ENCODE data around the gene KAT7.

Gene KAT7

DNA sequence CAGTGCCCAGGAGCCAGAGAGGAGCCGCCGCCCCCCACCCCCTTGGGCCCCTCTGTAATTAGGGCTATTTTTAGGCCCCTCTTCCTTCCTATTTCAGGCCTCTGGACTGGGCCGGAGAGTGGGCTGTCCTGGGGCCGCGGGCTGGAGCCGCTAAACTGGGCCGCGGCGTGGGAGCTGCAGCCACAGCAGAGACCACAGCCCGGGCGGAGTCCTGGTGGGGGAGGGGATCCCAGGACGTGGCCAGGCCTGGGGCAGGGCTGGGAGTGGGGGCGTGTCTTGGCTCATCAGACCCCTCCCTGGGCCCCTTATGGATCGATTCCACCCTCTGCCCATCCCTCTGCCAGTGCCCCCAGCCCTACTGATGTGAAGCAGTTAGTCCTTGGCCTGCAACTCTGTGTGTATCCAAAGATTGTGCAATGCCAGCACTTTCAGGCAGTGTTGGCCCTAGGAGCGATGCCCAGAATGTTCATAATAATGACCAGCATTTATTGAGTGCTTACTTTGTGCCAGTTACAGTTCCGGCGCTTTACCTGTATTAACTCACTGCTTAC, 74.4 kb downstream of the KAT7 start:
- no peak overlapping the region for H3K27ac ChIP-seq (ENCODE audit: low read depth, low read length)

DNA sequence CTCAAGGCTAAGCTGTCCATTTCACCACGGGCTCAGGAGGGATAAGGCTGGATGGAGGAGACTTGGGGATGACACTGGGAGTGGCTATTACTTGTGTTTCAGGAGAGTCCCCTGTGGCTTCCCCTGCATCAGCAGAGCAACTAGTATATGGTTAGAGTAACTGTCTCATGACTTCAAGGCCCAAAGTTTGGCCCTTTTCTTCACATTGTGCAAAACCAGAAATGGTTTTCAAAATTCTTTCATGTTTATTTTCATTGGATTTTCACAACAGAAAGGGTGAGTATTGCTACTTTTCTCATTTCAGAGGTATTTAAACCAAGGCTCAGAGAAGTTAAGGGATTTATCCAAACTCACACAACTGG, 77.5 kb downstream of the KAT7 start:
- Histone ChIP-seq H3K27ac (ENCODE audit: low read depth, low read length) (no peak overlapping the region), H3K27me3 (ENCODE audit: control insufficient read depth in 1 of 2, insufficient read depth in 2 of 2, low read length in 2 of 2) (peaks cover 2 to 5% of the 10 kb centered on the region in 2 donors), H3K4me1 (ENCODE audit: control insufficient read depth in 1 of 2, insufficient read depth in 2 of 2, low read length in 2 of 2) (no peaks in the 10 kb centered on the region), H3K36me3 (ENCODE audit: control insufficient read depth in 1 of 2, insufficient read depth in 2 of 2, low read length in 2 of 2) (no peaks in the 10 kb centered on the region), H3K9me3 (ENCODE audit: control insufficient read depth in 1 of 2, low read length in 2 of 2) (no peaks in the 10 kb centered on the region), H3K4me3 (ENCODE audit: low read depth in 1 of 2, low read length in 2 of 2) (no peak overlapping the region), H3K9ac (ENCODE audit: low read depth in 1 of 2, low read length in 2 of 2) (no peak overlapping the region)

More for the DNA sequence above, 74.4 kb downstream of the KAT7 start:
- Histone ChIP-seq H3K36me3 (ENCODE audit: control insufficient read depth in 1 of 2, insufficient read depth in 2 of 2, low read length in 2 of 2) (no peaks in the 10 kb centered on the region), H3K4me3 (ENCODE audit: low read depth in 1 of 2, low read length in 2 of 2) (no peak overlapping the region), H3K9me3 (ENCODE audit: control insufficient read depth in 1 of 2, low read length in 2 of 2) (no peaks in the 10 kb centered on the region), H3K9ac (ENCODE audit: low read depth in 1 of 2, low read length in 2 of 2) (no peak overlapping the region), H3K27me3 (ENCODE audit: control insufficient read depth in 1 of 2, insufficient read depth in 2 of 2, low read length in 2 of 2) (no peaks in the 10 kb centered on the region), H3K4me1 (ENCODE audit: control insufficient read depth in 1 of 2, insufficient read depth in 2 of 2, low read length in 2 of 2) (no peaks in the 10 kb centered on the region)

DNA sequence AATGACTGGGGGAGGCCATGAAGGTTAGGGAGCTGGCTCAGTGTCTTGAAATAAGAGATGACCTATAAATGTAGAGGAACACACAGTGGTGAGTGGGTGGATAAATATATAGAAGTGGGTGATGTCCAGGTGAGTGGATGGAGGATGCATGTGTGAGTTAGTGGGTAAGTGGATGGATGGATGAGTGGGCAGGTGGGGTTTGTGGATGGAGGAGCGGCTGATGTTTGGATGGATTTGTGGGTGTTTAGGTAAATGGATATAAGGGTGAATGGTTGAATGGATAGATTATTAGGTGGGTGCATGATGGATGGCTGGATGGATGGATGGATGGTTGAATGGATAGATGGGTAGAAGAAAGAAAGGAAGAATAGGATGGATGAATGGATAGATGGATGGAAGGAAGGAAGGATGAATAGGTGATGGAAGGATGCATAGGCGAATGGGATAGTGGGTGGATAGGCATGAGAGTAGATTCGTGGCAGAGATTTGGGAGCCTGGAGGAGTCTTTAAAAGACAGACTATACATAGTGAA, 78.5 kb downstream of the KAT7 start:
- H3K36me3 ChIP-seq (ENCODE audit: control insufficient read depth in 1 of 2, insufficient read depth in 2 of 2, low read length in 2 of 2): no peaks in the 10 kb centered on the region
- no peaks in the 10 kb centered on the region for H3K9me3 ChIP-seq (ENCODE audit: control insufficient read depth in 1 of 2, low read length in 2 of 2)
- H3K4me3 ChIP-seq (ENCODE audit: low read depth in 1 of 2, low read length in 2 of 2): no peak overlapping the region
- H3K27ac ChIP-seq (ENCODE audit: low read depth, low read length): no peak overlapping the region
- H3K9ac ChIP-seq (ENCODE audit: low read depth in 1 of 2, low read length in 2 of 2): no peak overlapping the region
- no peaks in the 10 kb centered on the region for H3K4me1 ChIP-seq (ENCODE audit: control insufficient read depth in 1 of 2, insufficient read depth in 2 of 2, low read length in 2 of 2)
- peaks cover 2 to 5% of the 10 kb centered on the region in 2 donors for H3K27me3 ChIP-seq (ENCODE audit: control insufficient read depth in 1 of 2, insufficient read depth in 2 of 2, low read length in 2 of 2)

DNA sequence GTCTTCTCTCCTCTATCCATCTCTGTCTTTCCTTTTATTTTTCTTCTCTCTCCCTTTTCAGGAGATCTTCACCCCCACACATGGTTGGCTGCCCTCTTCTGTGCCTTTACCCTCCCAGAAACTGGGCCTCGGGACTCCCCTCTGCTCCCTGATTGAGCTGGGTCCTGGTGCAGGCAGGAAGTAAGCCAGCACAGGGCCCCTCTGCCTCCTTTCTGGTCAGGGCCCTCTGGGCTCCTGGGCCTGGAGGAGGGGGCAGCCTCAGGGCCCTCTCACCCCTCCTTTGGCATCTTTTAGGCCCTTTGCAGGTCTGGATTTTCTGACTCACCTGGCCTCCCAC, 80.5 kb downstream of the KAT7 start:
- no peak overlapping the region for H3K9ac ChIP-seq (ENCODE audit: low read depth in 1 of 2, low read length in 2 of 2)
- H3K4me3 ChIP-seq (ENCODE audit: low read depth in 1 of 2, low read length in 2 of 2): no peak overlapping the region
- no peak overlapping the region for H3K27ac ChIP-seq (ENCODE audit: low read depth, low read length)
- H3K27me3 ChIP-seq (ENCODE audit: control insufficient read depth in 1 of 2, insufficient read depth in 2 of 2, low read length in 2 of 2): peaks cover 2 to 5% of the 10 kb centered on the region in 2 donors
- H3K9me3 ChIP-seq (ENCODE audit: control insufficient read depth in 1 of 2, low read length in 2 of 2): no peaks in the 10 kb centered on the region
- no peaks in the 10 kb centered on the region for H3K36me3 ChIP-seq (ENCODE audit: control insufficient read depth in 1 of 2, insufficient read depth in 2 of 2, low read length in 2 of 2)
- no peaks in the 10 kb centered on the region for H3K4me1 ChIP-seq (ENCODE audit: control insufficient read depth in 1 of 2, insufficient read depth in 2 of 2, low read length in 2 of 2)

DNA sequence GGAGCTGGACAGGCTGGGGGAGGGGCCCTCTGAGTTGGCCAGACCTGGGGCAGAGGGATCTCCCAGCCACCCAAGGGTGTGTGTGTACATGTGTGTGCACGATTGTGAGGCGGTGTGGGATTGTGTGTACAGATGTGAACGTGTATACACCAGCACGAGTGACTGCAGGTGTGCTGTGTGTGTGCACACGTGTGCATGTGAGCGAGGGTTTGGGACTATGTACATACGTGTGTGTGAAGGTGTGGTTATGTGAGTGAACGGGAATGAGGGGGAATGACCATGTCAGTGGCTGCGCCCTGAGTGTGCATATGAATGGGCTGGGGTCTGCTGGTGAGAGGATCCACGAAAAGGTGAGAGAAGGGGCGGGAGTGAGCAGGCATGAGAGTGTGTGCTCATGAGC, 81.8 kb downstream of the KAT7 start:
- Histone ChIP-seq H3K9ac (ENCODE audit: low read depth in 1 of 2, low read length in 2 of 2) (no peak overlapping the region), H3K4me1 (ENCODE audit: control insufficient read depth in 1 of 2, insufficient read depth in 2 of 2, low read length in 2 of 2) (no peaks in the 10 kb centered on the region), H3K4me3 (ENCODE audit: low read depth in 1 of 2, low read length in 2 of 2) (no peak overlapping the region), H3K27me3 (ENCODE audit: control insufficient read depth in 1 of 2, insufficient read depth in 2 of 2, low read length in 2 of 2) (peaks cover 5% of the 10 kb centered on the region in 2 donors), H3K9me3 (ENCODE audit: control insufficient read depth in 1 of 2, low read length in 2 of 2) (no peaks in the 10 kb centered on the region), H3K27ac (ENCODE audit: low read depth, low read length) (no peak overlapping the region), H3K36me3 (ENCODE audit: control insufficient read depth in 1 of 2, insufficient read depth in 2 of 2, low read length in 2 of 2) (no peaks in the 10 kb centered on the region)

DNA sequence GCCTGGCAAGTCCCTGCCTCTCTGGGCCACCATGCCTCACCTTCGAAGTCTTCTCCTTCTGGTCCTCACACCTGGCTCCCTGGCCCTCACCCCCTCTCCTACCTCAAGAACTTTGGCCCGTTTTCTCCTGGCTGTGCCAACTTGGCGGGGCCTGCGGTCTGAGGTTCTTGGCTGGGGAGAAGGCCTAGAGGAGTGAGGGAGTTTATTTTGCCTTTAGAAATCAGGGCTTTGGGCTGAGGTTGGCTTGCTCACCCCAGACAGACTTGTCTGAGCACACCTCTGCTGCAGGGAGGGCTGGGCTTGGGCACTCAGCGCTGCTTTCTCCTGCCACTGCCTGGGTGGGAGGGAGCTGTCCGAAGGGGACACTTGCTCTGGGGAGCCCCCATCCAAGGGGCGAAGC, 82.7 kb downstream of the KAT7 start:
- H3K27ac ChIP-seq (ENCODE audit: low read depth, low read length): no peak overlapping the region
- no peak overlapping the region for H3K4me3 ChIP-seq (ENCODE audit: low read depth in 1 of 2, low read length in 2 of 2)
- H3K9me3 ChIP-seq (ENCODE audit: control insufficient read depth in 1 of 2, low read length in 2 of 2): no peaks in the 10 kb centered on the region
- no peak overlapping the region for H3K9ac ChIP-seq (ENCODE audit: low read depth in 1 of 2, low read length in 2 of 2)
- no peaks in the 10 kb centered on the region for H3K36me3 ChIP-seq (ENCODE audit: control insufficient read depth in 1 of 2, insufficient read depth in 2 of 2, low read length in 2 of 2)
- no peaks in the 10 kb centered on the region for H3K4me1 ChIP-seq (ENCODE audit: control insufficient read depth in 1 of 2, insufficient read depth in 2 of 2, low read length in 2 of 2)
- peaks cover 5 to 8% of the 10 kb centered on the region in 2 donors for H3K27me3 ChIP-seq (ENCODE audit: control insufficient read depth in 1 of 2, insufficient read depth in 2 of 2, low read length in 2 of 2)

DNA sequence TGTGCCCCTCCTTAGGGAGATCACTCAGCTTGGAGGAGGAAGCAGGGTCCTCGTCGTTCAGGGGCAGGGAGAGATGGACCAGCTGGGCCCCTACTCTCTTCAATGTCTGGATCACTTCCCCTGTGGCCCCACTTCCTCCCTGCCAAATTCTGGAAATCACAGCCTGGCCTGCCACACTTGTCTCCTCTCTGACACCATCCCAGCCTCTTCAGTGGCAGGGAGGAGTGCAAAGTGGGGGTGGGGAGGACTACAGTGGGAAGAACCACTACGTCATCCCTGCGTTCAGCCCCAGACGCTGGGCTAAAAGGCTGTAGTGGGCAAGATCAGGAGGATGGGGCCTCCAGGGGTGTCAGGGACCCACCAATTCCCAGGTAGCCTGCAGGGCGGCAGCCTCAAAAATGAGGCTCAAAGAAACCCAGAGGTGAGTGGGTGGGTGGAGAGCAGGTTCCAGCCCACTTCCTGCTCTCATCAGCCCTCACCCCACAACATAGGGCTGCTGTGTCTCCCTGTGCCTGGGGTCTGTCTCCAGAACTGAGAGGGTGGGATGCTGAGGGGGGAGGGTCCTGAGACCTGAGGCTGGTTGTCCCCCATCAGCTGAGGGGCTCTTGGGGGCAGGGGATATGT, 84.4 kb downstream of the KAT7 start:
- no peak overlapping the region for H3K27ac ChIP-seq (ENCODE audit: low read depth, low read length)
- no peak overlapping the region for H3K9ac ChIP-seq (ENCODE audit: low read depth in 1 of 2, low read length in 2 of 2)
- peaks cover 5 to 13% of the 10 kb centered on the region in 2 donors for H3K27me3 ChIP-seq (ENCODE audit: control insufficient read depth in 1 of 2, insufficient read depth in 2 of 2, low read length in 2 of 2)
- no peaks in the 10 kb centered on the region for H3K4me1 ChIP-seq (ENCODE audit: control insufficient read depth in 1 of 2, insufficient read depth in 2 of 2, low read length in 2 of 2)
- no peaks in the 10 kb centered on the region for H3K36me3 ChIP-seq (ENCODE audit: control insufficient read depth in 1 of 2, insufficient read depth in 2 of 2, low read length in 2 of 2)
- H3K4me3 ChIP-seq (ENCODE audit: low read depth in 1 of 2, low read length in 2 of 2): no peak overlapping the region
- H3K9me3 ChIP-seq (ENCODE audit: control insufficient read depth in 1 of 2, low read length in 2 of 2): no peaks in the 10 kb centered on the region

DNA sequence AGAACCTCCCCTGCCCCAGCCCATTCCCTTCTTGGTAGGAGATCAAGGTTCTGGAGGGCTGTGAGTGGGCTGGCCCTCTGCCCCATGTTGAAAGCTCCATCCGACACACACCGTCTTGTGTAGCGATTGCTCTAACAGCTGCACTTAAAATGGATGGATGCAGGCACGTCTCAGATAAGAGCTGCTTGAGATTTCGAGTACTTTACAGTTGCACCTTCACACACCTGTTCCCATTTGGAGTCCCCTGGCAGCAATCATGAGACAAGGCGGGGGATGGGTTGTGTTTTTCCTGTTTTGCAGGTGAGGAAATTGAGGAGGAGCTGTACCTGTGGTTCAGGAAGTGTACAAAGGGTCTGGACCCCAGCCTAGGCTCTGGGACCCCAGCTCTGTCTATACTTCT, 85.0 kb downstream of the KAT7 start:
- Histone ChIP-seq H3K4me1 (ENCODE audit: control insufficient read depth in 1 of 2, insufficient read depth in 2 of 2, low read length in 2 of 2) (no peaks in the 10 kb centered on the region), H3K36me3 (ENCODE audit: control insufficient read depth in 1 of 2, insufficient read depth in 2 of 2, low read length in 2 of 2) (no peaks in the 10 kb centered on the region), H3K4me3 (ENCODE audit: low read depth in 1 of 2, low read length in 2 of 2) (no peak overlapping the region), H3K9me3 (ENCODE audit: control insufficient read depth in 1 of 2, low read length in 2 of 2) (no peaks in the 10 kb centered on the region), H3K27me3 (ENCODE audit: control insufficient read depth in 1 of 2, insufficient read depth in 2 of 2, low read length in 2 of 2) (peaks cover 5 to 13% of the 10 kb centered on the region in 2 donors), H3K27ac (ENCODE audit: low read depth, low read length) (no peak overlapping the region), H3K9ac (ENCODE audit: low read depth in 1 of 2, low read length in 2 of 2) (no peak overlapping the region)

DNA sequence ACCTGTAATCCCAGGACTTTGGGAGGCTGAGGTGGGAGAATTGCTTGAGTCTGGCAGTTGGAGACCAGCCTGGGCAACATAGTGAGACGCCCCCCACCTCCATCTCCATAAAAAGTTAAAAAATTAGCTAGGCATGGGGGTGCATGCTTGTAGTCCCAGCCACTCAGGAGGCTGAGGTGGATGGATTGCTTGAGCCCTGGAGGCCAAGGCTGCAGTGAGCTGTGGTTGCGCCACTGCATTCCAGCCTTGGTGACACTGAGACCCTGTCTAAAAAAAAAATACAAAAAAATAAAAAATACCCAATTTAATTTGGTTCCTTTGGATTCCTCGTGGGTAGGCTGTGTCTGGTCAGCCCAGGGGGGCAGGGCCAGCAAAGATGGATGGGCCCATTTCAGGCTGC, 85.4 kb downstream of the KAT7 start:
- no peaks in the 10 kb centered on the region for H3K9me3 ChIP-seq (ENCODE audit: control insufficient read depth in 1 of 2, low read length in 2 of 2)
- H3K4me1 ChIP-seq (ENCODE audit: control insufficient read depth in 1 of 2, insufficient read depth in 2 of 2, low read length in 2 of 2): no peaks in the 10 kb centered on the region
- no peak overlapping the region for H3K9ac ChIP-seq (ENCODE audit: low read depth in 1 of 2, low read length in 2 of 2)
- peaks cover 3 to 13% of the 10 kb centered on the region in 2 donors for H3K27me3 ChIP-seq (ENCODE audit: control insufficient read depth in 1 of 2, insufficient read depth in 2 of 2, low read length in 2 of 2)
- H3K27ac ChIP-seq (ENCODE audit: low read depth, low read length): no peak overlapping the region
- H3K4me3 ChIP-seq (ENCODE audit: low read depth in 1 of 2, low read length in 2 of 2): no peak overlapping the region
- no peaks in the 10 kb centered on the region for H3K36me3 ChIP-seq (ENCODE audit: control insufficient read depth in 1 of 2, insufficient read depth in 2 of 2, low read length in 2 of 2)

DNA sequence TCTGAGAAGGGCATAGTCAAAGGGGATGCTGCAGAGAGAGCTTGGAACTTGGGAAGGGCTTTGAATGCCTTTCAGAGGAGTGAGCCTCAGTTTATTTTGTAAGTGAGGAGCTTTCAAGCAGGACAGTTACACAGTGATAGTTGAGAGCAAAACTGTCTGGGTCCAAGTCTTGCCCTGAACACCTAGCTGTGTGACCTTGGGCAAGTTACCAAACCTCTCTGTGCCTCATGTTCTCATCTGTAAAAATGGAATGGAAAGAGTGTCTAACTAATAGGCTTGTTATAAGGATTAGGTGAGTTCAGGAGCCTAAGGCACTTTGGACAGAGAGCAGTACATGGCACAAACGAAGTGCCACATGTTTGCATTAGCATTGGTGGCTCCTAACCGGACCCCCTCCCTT, 86.4 kb downstream of the KAT7 start:
- no peaks in the 10 kb centered on the region for H3K4me1 ChIP-seq (ENCODE audit: control insufficient read depth in 1 of 2, insufficient read depth in 2 of 2, low read length in 2 of 2)
- H3K9ac ChIP-seq (ENCODE audit: low read depth in 1 of 2, low read length in 2 of 2): no peak overlapping the region
- H3K4me3 ChIP-seq (ENCODE audit: low read depth in 1 of 2, low read length in 2 of 2): no peak overlapping the region
- H3K36me3 ChIP-seq (ENCODE audit: control insufficient read depth in 1 of 2, insufficient read depth in 2 of 2, low read length in 2 of 2): no peaks in the 10 kb centered on the region
- no peaks in the 10 kb centered on the region for H3K9me3 ChIP-seq (ENCODE audit: control insufficient read depth in 1 of 2, low read length in 2 of 2)
- no peak overlapping the region for H3K27ac ChIP-seq (ENCODE audit: low read depth, low read length)
- peaks cover 4 to 13% of the 10 kb centered on the region in 2 donors for H3K27me3 ChIP-seq (ENCODE audit: control insufficient read depth in 1 of 2, insufficient read depth in 2 of 2, low read length in 2 of 2)
